ENCODE data around the gene FGB. TPM values are rescaled to one million over a fixed set of nuclear protein-coding genes. Genes with fewer than 3 reads are reported as not detected.

FGB gene
- total and polyA plus RNA-seq, 2 of the 13 experiments (the other 11 are each of a cell fraction or from before 2014, with no cell fraction given) = 226 to 784 TPM

DNA sequence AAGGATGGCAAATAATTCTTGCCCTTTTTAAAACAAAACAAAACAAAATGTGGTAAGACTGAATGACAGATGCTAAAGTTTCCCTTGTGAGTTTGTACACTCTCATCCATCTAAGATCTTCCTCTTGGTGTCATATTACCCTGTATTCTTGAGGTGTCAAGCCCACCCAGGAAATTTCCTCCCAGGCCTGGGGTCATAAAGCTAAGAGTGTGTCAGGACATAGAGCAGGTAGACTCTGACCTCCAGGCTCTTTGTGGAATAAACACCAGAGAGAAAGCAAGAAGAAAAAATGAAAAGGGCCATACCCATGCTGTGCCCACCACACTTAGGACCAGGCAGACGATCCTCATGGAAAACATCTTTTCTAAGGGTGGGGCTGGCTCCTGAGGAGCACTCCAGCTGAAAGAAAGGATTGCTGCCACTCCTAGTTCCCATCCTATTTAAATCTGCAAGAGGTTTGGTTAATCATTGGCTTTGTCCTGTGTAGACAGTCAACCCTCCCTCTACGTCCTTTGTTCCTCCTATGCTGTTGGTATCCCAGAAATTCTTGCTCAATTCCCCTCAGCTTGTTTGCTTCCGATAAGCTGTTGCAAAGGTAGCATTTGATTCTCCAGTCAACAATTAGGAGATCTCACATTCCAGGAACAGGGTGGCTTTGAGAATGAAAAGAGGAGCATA is 27.7 kb downstream of the FGB start, which contains the start of gene FGA:
TSS of gene FGA (minus strand) at position 414 of the 678 bp plus-strand sequence. CDS start at position 359, 55 bp downstream.
- Histone ChIP-seq H3K4me1 (ENCODE audit: insufficient read depth, low read length) (peaks cover 96% of the 10 kb centered on the region), H2AFZ (ENCODE audit: low read length) (no peak within 1 kb of the TSS), H3K79me2 (ENCODE audit: insufficient read depth, low read length) (peaks cover 26% of the 10 kb centered on the region), H3K27me3 (ENCODE audit: control insufficient read depth in 1 of 2, insufficient read depth in 2 of 2, low read length in 2 of 2) (no peaks in the 10 kb centered on the region), H3K36me3 (replicated peaks in 1 of 2; ENCODE audit: control insufficient read depth in 1 of 2, insufficient read depth in 2 of 2, low read length in 2 of 2) (peaks cover 3 to 26% of the 10 kb centered on the region in 2 experiments), H3K27ac (ENCODE audit: extremely low read length, insufficient read depth, low read length) (peak within 1 kb of the TSS; percentile 74), H3K9me3 (ENCODE audit: low read length) (no peaks in the 10 kb centered on the region), H3K4me2 (ENCODE audit: low read depth, low read length) (peak within 1 kb of the TSS; percentile 90), H3K9ac (ENCODE audit: insufficient read depth, low read depth, low read length) (peak within 1 kb of the TSS; percentile 63; the same call in 1 of the 2 replicates), H4K20me1 (ENCODE audit: insufficient read depth, low read length) (no peaks in the 10 kb centered on the region), H3K4me3 (replicated peaks in 1 of 3; ENCODE audit: insufficient read depth in 1 of 3, low read depth in 2 of 3, low read length in 3 of 3) (peak within 1 kb of the TSS; percentile 62 to 72 (median 68))
- ChIA-PET CTCF (ENCODE audit: low intra/inter-chr PET ratio, low total read pairs) (no interaction called here), POLR2A (interaction anchor here (0.8 to 16.0 kb wide), 11 partner anchors 8 to 31 kb away, joined by 3 to 468 read pairs (median 15); partner anchors contain the start of genes FGB and FGG)
- ATAC-seq (peak; percentile 98), DNase-seq (ENCODE audit: low spot score) (peak; percentile 99), FAIRE-seq (peak; percentile 95)
- BruUV-seq (replicated peaks) = no TSS peak
- in situ Hi-C loops (cut with HindIII; ENCODE audit: extremely low pct_ligation_motif_present, low pct_unique_long_range_greater_than_20kb) = no loop called here
- intact Hi-C loops (cut with micrococcal nuclease; ENCODE audit: unreplicated experiment) = loop anchor here (1.0 to 2.0 kb wide), 4 partner anchors 8 to 30 kb away; no protein-coding TSS in a partner anchor
- 0% methylated on average over 3 of the region's 3 CpGs for WGBS (ENCODE audit: low lambda C conversion rate)
- TF ChIP-seq TAF1 (CRISPR knock-in tag; IDR thresholded peaks at IDR 0.05) (peak; percentile 79), ZNF296 (CRISPR knock-in tag; conservative IDR thresholded peaks at IDR 0.05) (no peak), REL (CRISPR knock-in tag; conservative IDR thresholded peaks at IDR 0.05) (0 out of 2 replicates have a peak, but pooled peaks have one; percentile 46), FOSL1 (CRISPR knock-in tag; IDR thresholded peaks at IDR 0.05; ENCODE audit: borderline replicate concordance) (peak; percentile 44; the same call in 1 of the 2 replicates), TGIF2 (CRISPR knock-in tag; IDR thresholded peaks at IDR 0.05) (peak; percentile 77; the same call in 1 of the 2 replicates), FOXA3 (CRISPR knock-in tag; IDR thresholded peaks at IDR 0.05) (peak; percentile 99), FOXP1 (IDR thresholded peaks at IDR 0.05) (peak; percentile 87), FOXP1 (CRISPR knock-in tag; IDR thresholded peaks at IDR 0.05) (peak; percentile 99), ZNF615 (CRISPR knock-in tag; IDR thresholded peaks at IDR 0.05; ENCODE audit: borderline replicate concordance) (no peak), ZNF737 (CRISPR knock-in tag; IDR thresholded peaks at IDR 0.05; ENCODE audit: borderline replicate concordance) (no peak), ZNF670 (CRISPR knock-in tag; IDR thresholded peaks at IDR 0.05; ENCODE audit: borderline replicate concordance) (0 out of 2 replicates have a peak, but pooled peaks have one; percentile 44), GPN1 (CRISPR knock-in tag; IDR thresholded peaks at IDR 0.05; ENCODE audit: borderline replicate concordance) (no peak), BRD4 (CRISPR knock-in tag; IDR thresholded peaks at IDR 0.05) (peak; percentile 71; the same call in 1 of the 2 replicates), ZNF879 (CRISPR knock-in tag; IDR thresholded peaks at IDR 0.05) (0 out of 2 replicates have a peak, but pooled peaks have one; percentile 41), ZNF460 (CRISPR knock-in tag; IDR thresholded peaks at IDR 0.05; ENCODE audit: borderline replicate concordance) (no peak; the same call in 1 of the 2 replicates), ZNF678 (CRISPR knock-in tag; IDR thresholded peaks at IDR 0.05) (no peak), ZNF644 (CRISPR knock-in tag; IDR thresholded peaks at IDR 0.05; ENCODE audit: low read depth) (peak; percentile 57; the same call in 1 of the 2 replicates), CEBPG (CRISPR knock-in tag; IDR thresholded peaks at IDR 0.05) (peak; percentile 99), HNRNPLL (IDR thresholded peaks at IDR 0.05; ENCODE audit: low read depth, low read length, poor library complexity, severe bottlenecking) (no peak), GABPA (IDR thresholded peaks at IDR 0.05; ENCODE audit: low read depth, low read length) (no peak), GABPA (CRISPR knock-in tag; IDR thresholded peaks at IDR 0.05; ENCODE audit: low read depth) (0 out of 2 replicates have a peak, but pooled peaks have one; percentile 21), ARNT (IDR thresholded peaks at IDR 0.05) (no peak), HOXA3 (CRISPR knock-in tag; IDR thresholded peaks at IDR 0.05) (peak; percentile 86), SNAI1 (CRISPR knock-in tag; IDR thresholded peaks at IDR 0.05; ENCODE audit: borderline replicate concordance) (0 out of 2 replicates have a peak, but pooled peaks have one; percentile 79), SMAD3 (CRISPR knock-in tag; IDR thresholded peaks at IDR 0.05) (peak; percentile 96), RFXANK (CRISPR knock-in tag; IDR thresholded peaks at IDR 0.05) (no peak)
- TF ChIP-seq, protein P1, sequence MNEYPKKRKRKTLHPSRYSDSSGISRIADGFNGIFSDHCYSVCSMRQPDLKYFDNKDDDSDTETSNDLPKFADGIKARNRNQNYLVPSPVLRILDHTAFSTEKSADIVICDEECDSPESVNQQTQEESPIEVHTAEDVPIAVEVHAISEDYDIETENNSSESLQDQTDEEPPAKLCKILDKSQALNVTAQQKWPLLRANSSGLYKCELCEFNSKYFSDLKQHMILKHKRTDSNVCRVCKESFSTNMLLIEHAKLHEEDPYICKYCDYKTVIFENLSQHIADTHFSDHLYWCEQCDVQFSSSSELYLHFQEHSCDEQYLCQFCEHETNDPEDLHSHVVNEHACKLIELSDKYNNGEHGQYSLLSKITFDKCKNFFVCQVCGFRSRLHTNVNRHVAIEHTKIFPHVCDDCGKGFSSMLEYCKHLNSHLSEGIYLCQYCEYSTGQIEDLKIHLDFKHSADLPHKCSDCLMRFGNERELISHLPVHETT (CRISPR knock-in tag; conservative IDR thresholded peaks at IDR 0.05) = peak; percentile 66; the same call in 1 of the 2 replicates
- TF ChIP-seq, protein P2, sequence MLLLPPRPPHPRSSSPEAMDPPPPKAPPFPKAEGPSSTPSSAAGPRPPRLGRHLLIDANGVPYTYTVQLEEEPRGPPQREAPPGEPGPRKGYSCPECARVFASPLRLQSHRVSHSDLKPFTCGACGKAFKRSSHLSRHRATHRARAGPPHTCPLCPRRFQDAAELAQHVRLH (CRISPR knock-in tag; IDR thresholded peaks at IDR 0.05; ENCODE audit: borderline replicate concordance, low read depth) = peak; percentile 95; the same call in 1 of the 2 replicates
